Brain pericyte (primary cell): Measurements from ENCODE around the gene SSC4D.
"Not testable (repeated sequence)": the region's sequence is repeated elsewhere in the genome, so short reads cannot be mapped to it uniquely, and the experiment has no call there.

Experiments
- DNase-seq: peaks from one replicate; pipeline ENCODE4 v3.0.0-alpha.2; 2012; ENCODE audit warnings: low read depth, low spot score

The SSC4D gene

DNA sequence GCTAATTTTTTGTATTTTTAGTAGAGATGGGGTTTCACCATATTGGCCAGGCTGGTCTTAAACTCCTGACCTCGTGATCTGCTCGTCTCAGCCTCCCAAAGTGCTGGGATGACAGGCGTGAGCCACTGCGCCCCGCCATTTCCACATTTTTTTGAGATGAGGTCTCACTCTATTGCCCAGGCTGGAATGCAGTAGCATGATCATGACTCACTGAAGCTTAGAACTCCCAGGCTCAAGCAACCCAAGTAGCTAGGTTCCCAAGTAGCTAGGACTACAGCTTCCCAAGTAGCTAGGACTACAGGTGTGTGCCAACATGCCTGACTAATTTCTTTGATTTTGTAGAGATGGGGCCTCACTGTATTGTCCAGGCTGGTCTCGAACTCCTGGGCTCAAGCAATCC is 11.6 kb upstream of the SSC4D start:
- DNase-seq, result not testable (repeated sequence)

DNA sequence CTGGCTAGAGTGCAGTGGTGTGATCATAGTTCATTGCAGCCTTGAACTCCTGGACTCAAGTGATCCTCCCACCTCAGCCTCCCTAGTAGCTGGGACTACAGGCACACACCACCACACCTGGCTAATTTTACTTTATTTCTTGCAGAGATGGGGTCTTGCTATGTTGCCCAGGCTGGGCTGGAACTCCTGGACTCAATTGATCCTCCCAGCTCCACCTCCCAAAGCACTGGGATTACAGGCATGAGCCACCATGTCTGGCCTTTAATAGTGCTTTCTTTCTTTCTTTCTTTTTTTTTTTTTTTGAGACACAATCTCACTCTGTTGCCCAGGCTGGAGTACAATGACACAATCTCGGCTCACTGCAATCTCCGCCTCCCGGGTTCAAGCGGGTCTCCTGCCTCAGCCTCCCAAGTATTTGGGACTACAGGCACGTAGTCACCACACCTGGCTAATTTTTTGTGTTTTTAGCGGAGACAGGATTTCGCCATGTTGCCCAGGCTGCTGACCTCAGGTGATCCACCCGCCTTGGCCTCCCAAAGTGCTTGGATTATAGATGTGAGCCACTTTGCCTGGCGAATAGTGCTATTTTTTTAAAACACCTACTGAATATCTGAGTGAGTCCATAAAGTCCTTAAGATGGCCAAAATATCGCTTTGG is 8.3 kb upstream of the SSC4D start:
- not testable (repeated sequence) for DNase-seq

DNA sequence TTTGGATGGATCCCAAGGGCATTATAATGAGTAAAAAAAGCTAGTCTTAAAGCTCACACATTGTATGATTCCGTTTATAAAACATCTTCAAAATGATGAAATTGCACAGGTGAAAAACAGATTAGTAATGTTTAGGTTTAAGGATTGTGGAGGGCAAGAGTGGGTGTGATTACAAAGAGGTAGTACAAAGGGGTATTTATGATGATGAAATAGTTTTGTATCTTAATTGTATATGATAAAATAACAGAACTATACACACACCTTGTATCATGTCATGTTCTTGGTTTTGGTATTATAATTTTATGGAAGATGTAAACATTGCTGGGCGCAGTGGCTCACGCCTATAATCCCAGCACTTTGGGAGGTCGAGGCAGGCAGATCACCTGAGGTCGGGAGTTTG is 2.8 kb upstream of the SSC4D start:
- no peak for DNase-seq

DNA sequence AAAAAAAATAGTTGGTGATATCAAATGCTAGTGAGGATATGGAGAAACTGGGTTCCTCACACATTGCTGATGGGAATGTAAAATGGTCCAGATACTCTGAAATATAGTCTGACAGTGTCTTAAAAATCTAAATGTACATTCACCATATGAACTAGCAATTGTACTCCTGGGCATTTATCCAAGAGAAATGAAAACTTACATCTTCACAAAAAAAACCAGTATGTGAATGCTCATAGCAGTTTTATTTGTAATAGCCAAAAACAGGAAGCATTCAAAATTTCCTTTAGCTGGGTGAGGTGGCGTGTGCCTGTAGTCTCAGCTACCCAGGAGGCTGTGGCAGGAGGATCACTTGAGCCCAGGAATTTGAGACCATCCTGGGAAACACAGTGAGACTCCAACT is 2.1 kb upstream of the SSC4D start:
- DNase-seq, result no peak

DNA sequence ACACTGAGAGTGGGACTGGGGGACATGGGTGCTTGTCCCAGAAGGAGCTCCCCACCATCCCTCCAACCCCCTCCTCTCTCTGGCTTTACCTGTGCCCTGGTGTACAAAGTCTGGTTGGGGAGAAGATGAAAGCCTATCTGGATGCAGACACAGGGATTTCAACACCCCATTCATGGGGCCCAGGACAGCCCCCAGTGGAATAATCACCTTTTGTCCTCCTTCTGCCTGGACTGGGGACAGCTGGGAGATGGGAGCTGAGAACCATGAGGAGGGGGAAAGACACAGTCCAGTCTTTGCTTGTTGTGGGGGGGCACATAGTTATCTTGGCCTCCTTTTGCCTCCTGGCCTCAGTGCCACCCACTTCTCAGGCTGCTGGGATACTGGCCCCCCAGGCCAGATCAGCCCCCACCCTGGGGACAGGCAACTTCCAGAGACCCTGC is 1.4 kb downstream of the SSC4D start:
- no peak for DNase-seq

DNA sequence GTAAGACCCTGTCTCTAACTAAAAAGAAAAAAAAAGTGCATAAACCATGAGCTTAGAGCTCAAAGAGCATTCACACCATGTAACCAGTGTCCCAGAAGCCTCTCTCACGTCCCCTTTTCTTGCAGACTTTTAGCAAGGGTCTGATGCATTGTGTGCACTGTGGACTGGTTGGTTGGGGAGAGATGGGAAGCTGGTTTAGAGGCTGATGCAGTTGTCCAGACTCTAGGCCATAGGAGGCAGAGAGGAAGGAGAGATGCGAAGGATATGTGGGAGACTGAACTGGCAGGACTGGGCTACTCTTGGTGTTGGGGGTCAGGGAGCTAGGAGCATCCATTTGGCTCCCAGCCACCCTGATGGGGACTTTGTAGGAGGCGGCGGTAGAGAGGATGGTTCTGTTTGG is 1.8 kb downstream of the SSC4D start:
- no peak for DNase-seq

DNA sequence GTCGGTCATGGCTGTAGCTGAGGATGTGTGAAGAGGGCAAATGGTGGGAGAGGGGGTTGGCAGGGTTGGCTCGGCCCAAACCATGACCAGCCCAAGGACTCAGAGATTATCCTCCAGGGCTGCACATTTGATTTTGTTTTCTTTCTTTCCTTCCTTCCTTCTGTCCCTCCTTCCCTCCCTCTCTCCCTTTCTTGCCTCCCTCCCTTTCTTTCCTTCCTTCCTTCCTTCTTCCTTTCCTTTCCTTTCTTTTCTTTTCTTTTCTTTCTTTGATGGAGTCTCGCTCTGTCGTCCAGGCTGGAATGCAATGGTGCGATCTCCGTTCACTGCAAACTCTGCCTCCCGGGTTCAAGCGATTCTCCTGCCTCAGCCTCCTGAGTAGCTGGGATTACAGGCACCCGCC is 3.8 kb downstream of the SSC4D start:
- no peak for DNase-seq

DNA sequence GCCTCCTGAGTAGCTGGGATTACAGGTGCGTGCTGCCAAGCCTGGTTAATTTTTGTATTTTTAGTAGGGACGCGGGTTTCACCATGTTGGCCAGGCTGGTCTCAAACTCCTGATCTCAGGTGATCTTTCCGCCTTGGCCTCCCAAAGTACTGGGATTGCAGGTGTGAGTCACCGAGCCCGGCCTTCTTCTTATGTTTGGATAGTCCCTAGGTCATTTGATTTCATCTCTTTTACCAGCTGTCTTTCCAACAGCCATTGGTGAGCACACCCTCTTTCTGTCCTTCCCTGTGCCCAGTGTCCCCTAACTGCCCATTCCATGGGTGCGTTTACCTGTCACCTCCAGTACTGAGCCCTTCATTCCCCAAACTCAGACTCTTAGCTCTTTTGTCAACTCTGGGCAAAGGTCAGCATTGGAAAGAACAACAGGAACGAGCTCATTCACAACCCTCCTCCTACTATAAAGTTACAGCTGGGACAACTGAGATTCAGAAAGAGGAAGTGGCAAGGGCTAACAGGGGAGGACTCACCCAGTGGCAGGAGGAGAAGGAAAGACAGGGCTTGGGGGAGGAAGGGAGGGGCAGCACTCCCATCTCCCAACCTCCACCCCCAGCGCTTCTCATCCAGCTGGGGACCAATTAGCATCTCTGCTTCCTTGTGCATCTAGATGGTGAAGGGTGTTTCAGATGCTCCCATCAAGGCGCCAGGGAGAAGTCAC is 5.6 kb downstream of the SSC4D start:
- DNase-seq, result no peak

DNA sequence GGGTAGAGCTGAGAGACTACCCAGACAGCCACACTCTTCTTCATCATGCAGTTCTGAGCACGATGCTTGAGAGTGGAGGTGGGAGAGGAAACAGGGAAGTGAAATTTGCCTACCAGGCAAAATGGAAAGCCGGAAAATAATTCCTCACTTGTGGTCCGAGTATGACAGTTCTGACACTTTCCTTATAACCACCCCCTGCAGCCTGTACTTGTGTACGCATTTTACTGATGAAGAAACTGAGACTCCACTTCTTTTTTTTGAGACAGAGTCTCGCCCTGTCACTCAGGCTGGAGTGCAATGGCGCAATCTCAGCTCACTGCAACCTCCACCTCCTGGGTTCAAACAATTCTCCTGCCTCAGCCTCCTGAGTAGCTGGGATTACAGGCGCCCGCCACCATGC is 6.4 kb downstream of the SSC4D start:
- not testable (repeated sequence) for DNase-seq

DNA sequence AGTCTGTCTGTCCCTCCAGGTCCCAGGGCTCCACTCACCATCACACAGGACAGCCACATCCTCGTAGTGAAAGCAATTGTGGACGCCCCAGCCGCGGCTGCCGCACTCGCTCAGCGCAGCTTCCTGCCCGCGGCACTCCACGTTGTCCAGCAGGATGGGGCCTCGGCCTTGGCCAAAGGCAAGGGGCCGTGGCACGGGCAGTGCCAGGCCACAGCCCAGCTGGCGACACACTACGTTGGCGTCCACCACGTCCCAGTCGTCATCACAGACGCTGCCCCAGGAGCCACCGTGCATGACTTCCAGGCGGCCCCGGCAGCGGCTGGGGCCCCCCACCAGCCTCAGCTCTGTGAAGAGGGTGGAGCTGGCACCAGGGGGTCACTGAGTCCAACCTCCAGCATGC is 9.2 kb downstream of the SSC4D start:
- DNase-seq, result no peak

DNA sequence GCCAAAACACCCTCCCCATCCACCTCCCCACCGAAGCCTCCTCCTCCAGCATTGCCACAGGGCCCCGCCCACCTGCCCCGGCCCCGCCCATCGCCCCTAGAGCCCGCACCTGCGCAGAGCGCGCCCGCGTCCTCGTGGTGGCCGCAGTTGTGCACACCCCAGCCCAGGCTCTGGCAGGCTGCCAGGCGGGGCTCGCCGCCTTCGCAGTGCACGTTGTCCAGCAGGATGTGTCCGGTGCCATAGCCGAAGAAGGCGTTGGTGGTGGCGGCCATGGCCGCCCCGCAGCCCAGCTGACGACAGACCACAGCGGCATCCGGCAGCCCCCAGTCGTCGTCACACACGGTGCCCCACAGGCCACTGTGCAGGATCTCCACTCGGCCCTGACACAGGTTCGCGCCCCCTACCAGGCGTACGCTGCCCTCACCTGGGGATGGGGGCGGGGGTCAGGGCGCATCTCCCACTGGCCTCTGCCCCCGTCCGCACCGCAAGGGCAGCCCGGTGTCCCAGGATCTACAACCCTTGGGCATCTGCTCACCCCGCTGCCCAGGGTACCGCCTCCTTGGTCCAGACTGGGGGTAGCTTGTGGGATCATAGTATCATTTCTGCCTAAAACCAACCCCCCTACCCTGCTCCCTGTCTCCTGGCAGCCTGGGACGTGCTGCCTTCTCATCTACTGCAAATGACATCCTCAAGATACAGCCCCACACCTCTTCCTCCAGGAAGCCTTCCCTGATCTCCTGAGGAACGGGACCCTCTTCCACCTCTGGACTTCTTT is 11.9 kb downstream of the SSC4D start:
- DNase-seq, result no peak

DNA sequence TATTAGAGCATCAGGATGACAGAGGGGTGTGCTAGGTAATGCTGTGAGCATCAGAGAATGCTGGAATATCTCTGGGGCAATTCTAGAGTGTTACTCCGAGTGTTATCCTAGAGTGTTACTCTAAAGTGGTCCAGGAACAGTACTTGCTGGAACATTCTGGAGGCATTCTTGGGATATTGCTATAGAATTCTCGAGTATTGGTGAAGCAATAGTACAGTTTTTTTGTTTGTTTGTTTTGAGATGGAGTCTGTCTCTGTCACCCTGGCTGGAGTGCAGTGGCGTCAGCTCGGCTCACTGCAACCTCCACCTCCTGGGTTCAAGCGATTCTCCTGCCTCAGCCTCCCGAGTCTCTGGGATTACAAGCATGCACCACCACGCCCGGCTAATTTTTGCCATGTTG is 12.6 kb downstream of the SSC4D start:
- no peak for DNase-seq

DNA sequence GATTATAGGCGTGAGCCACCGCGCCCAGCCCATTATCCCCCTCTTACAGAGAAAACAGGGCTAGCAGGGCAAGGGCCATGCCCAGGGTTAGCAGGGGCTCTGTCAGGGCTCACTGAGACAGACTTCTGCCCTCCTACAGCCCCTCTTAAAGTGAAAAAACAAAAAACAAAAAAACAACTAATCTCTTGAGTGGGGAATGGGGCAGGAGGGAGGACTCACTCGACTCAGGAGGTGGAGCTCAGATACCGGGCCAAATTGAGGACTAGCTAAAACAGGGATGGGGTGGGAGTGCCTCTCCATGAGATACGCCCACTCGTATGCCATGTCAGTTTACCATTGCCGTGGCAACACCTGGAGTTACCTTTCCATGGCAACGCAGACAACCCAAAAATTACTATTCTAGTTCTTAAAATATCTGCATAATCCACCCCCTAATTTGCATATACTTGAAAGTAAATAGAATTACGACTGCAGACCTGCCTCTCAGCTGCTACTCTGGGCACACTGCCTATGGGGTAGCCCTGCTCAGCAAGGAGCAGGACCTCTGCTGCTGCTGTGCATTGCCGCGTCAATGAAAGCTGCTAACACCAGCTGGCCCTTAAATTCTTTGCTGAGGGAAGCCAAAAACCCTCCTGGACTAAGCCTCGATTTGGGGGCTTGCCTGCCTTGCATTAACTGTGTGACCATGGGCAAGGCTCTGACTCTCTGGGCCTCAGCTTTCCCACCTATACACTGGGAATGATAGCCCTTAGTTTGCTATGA is 13.4 kb downstream of the SSC4D start:
- no peak for DNase-seq

DNA sequence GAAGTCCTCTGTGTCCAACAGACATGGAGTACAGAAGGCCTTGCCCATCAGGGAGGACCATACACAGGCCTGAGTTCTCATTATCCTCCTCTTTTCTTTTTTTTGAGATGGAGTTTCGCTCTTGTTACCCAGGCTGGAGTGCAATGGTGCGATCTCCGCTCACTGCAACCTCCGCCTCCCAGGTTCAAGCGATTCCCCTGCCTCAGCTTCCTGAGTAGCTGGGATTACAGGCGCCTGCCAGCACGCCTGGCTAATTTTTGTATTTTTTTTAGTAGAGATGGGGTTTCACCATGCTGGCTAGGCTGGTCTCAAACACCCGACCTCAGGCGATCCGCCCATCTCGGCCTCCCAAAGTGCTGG is 13.9 kb downstream of the SSC4D start:
- DNase-seq, result not testable (repeated sequence)

DNA sequence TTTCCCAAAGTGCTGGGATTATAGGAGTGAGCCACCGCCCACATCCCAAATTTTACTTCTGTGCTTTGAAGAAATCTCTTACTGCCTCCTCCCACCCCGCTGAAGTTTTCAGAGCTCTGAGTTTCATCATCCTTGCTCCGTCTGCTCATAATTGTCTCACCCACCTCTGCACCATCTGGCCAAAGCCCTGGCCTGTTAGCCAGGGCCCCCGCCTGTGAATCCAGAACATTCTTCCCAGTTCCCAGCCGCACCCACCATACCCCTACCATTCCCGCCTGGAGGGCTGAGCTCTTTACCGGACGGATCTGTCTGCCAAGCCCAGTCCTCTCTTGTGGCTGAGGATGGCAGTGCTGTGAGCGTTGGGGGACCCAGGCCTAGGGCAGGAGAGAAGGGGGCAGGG is 14.5 kb downstream of the SSC4D start:
- DNase-seq, result no peak

DNA sequence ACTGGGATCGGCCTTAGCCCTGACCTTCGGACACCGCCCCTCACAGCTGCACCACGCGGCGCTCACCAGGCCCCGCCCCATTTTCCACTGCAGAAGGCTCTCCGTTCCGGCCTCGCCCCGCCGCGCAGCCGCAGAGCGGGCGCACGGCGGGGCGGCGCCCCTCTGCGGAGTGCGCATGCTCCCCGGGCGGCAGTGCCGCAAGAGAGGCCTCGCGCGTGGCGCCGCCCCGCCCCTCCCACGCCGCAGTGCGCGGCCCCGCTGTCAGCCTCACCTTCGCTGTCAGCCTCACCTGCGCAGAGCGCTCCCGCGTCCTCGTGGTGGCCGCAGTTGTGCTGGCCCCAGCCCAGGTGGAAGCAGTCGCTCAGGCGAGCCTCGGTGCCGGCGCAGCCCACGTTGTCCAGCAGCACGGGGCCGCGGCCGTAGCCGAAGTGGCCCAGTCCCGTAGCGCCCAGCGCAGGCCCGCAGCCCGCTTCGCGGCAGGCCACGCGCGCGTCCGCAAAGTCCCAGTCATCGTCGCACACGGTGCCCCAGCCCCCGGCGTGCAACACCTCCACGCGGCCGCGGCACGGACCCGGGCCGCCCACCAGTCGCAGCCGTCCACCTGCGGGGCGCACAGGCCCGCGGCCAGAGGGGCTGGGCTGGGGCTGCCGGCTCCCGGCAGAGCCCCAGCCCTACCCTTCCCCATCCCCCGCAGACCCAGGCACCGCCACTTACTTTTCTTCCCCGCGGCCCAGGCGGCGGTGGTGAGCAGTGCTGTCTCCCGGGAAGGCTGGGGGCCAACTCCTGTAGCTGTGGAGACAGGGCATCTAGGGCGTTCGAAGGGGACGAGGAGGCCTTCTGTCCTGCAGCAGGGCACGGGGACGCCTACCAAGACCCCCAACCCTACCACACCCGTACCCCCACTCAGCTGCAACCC is 16.1 kb downstream of the SSC4D start:
- DNase-seq, result no peak

DNA sequence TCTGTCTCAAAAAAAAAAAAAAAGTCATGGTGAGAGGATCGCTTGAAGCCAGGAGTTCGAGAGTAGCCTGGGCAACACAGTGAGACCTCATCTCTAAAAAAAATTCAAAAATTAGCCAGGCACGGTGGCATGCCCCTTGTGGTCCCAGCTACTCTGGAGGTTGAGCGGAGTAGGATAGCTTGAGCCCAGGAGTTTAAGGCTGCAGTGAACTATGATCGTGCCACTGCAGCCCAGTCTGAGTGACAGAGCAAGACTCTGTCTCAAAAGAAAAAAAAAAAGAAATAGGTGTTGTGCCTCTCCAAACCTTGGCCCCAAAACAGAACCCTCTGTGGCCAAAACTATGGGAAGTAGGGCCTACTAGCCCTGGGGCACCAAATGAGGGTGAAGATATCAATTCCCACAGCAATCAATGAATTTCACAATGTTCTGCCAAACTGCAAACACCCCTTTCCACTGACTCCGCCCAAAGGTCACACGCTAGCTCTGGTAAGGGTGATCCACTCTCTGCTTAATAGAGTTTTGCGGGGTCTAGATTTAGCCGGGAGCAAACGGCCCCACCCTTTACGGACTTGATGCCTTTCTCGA is 16.9 kb downstream of the SSC4D start:
- DNase-seq, result no peak

DNA sequence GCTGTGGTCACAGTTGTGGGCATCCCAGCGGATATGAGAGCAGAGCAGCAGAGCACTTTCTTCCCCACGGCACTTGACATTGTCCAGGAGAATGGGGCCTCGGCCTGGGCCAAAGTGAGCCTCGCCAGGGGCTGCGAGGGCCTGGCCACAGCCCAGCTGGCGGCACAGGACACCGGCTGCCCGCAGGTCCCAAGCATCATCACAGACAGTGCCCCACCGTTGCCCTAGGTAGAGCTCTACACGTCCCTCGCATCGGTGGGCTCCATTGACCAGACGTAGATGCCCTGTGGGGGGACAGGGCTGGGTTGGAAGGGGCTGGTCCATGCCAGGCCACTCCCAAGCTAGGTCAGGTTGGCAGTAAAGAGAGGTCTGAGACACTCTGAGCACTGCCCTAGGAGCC is 19.4 kb downstream of the SSC4D start:
- DNase-seq, result no peak

DNA sequence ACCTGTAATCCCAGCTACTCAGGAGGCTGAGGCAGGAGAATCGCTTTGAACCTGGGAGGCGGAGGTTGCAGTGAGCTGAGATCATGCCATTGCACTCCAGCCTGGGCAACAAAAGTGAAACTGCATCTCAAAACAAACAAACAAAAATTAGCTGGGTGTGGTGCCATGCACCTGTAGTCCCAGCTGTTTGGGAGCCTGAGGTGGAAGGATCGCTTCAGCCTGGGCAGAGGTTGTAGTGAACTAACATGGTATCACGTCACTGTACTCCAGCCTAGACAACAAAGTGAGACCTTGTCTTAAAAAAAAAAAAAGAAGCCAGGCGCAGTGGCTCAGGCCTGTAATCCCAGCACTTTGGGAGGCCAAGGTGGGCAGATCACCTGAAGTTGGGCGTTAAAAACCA is 21.7 kb downstream of the SSC4D start:
- not testable (repeated sequence) for DNase-seq

DNA sequence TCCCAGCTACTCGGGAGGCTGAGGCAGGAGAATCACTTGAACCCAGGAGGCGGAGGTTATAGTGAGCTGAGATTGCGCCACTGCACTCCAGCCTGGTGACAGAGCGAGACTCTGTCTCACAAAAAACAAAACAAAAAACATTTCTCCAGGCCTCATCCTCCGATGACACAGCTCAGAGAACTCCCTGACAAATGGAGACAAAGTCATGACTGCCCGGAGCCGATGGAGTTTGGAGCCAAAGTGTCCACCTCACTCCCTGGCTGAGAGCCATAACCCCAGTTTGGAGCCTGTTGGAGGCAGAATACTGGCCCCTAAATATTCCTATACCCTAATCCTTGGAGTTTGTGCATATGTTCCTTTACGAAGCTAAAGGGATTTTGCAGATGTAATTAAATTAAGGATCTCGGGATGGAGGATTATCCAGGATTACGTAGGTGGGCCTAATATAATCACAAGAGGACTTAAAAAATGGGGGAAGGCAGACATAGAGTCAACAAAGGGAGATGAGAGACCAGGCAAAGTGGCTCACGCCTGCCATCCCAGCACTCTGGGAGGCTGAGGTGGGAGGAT is 22.7 kb downstream of the SSC4D start:
- DNase-seq, result no peak
